NCI-H510A treated with DMSO at 0.1 percent for 48 hours (cell line): ENCODE measurements around the gene DSG2.

Experiments
- DNase-seq: peaks from one replicate; lab custom pipeline; 2025; lab: John Stamatoyannopoulos, UW

The DSG2 gene

GRCh38 chr18:31590570-31590969 lies 92.6 kb downstream of the DSG2 start:
- no peak for DNase-seq

- DNase-seq = no peak
Observed at GRCh38 chr18:31591113-31591512, 93.1 kb downstream of the DSG2 start.

- DNase-seq = no peak
Observed at GRCh38 chr18:31591628-31592027, 93.7 kb downstream of the DSG2 start, which contains the start of gene TTR. TSS of gene TTR (plus strand) at chr18:31591877. CDS start at chr18:31591903, 26 bp downstream.

GRCh38 chr18:31592506-31593157 lies 94.7 kb downstream of the DSG2 start:
- no peak for DNase-seq

GRCh38 chr18:31595121-31595771 lies 97.3 kb downstream of the DSG2 start:
- no peak for DNase-seq

- no peak for DNase-seq
Observed at GRCh38 chr18:31596081-31596872, 98.3 kb downstream of the DSG2 start.

- no peak for DNase-seq
Observed at GRCh38 chr18:31598021-31598805, 100.2 kb downstream of the DSG2 start.
